Lower leg skin (tissue), 3 donors: ENCODE measurements around the gene C21orf91.

Experiments
- POLR2A ChIP-seq, 2 donors: fragments of 450-650 bp; IDR thresholded peaks; one replicate each; pipeline ENCODE4 v1.6.1; 2016 to 2017; ENCODE audit warnings: antibody characterized with exemption in 2 of 2, mild to moderate bottlenecking in 1 of 2, moderate library complexity in 1 of 2
- TF ChIP-seq, protein P1 (sequence below), 3 donors: fragments of 450-650 bp; IDR thresholded peaks; one replicate each; pipeline ENCODE4 v1.5.1; 2016; ENCODE audit warnings: antibody characterized with exemption in 3 of 3, mild to moderate bottlenecking in 3 of 3, moderate library complexity in 2 of 3

DNA sequence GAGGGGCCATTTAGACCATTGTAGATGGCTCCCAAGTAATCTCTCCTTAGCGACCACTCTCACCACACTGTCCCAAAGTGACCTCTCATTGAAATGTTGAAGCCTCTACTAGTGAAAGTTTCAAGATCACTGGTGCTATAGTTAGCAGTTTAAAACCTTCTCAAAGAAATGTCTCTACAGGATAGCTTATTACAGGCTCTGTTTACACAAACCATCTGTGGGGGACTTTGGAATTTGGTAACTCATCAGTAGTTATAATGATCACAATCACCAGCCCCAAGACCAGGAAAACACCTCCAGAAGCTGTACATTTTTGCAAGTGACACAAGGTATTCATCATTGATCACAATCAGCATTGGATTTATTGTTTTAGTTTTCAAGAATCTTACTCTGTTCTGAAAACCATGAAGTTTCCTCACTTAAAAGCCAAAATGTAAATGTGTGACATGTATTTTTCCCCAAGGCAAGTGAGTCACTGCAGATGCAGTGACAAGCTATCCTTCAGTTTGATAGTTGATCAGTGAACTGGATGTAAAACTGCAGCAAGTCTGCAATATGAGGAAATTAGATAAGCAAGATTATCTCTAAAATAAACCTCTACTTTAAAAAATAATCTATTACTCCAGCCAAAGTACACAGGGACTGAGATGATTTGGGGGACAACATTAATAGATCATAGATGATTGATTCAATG is 41.9 kb downstream of the C21orf91 start:
- TF ChIP-seq, protein P1, sequence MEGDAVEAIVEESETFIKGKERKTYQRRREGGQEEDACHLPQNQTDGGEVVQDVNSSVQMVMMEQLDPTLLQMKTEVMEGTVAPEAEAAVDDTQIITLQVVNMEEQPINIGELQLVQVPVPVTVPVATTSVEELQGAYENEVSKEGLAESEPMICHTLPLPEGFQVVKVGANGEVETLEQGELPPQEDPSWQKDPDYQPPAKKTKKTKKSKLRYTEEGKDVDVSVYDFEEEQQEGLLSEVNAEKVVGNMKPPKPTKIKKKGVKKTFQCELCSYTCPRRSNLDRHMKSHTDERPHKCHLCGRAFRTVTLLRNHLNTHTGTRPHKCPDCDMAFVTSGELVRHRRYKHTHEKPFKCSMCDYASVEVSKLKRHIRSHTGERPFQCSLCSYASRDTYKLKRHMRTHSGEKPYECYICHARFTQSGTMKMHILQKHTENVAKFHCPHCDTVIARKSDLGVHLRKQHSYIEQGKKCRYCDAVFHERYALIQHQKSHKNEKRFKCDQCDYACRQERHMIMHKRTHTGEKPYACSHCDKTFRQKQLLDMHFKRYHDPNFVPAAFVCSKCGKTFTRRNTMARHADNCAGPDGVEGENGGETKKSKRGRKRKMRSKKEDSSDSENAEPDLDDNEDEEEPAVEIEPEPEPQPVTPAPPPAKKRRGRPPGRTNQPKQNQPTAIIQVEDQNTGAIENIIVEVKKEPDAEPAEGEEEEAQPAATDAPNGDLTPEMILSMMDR (IDR thresholded peaks at IDR 0.05), result no peak
- no peak for TF ChIP-seq POLR2A (IDR thresholded peaks at IDR 0.05)
